Right lobe of liver (tissue), 4 donors: ENCODE measurements around the gene EZR.

Experiments
- POLR2A ChIP-seq: fragments of 450-650 bp; IDR thresholded peaks from one replicate; pipeline ENCODE4 v1.6.1; 2017; ENCODE audit warnings: antibody characterized with exemption, mild to moderate bottlenecking
- TF ChIP-seq, protein P1 (sequence below), 4 donors: fragments of 200-600 bp in 3 of 4; fragments of 450-650 bp in 1 of 4; IDR thresholded peaks; one replicate each; pipeline versions ENCODE4 v1.5.1 to v1.8.0; 2016 to 2022; ENCODE audit warnings: antibody characterized with exemption in 4 of 4, mild to moderate bottlenecking in 2 of 4
- donor health status: DM: no; HTN: no; CAD: no.
- donor health status: DM: no; HTN: no; CAD: no.
- donor health status: DM: no; HTN: yes; CAD: no.

DNA sequence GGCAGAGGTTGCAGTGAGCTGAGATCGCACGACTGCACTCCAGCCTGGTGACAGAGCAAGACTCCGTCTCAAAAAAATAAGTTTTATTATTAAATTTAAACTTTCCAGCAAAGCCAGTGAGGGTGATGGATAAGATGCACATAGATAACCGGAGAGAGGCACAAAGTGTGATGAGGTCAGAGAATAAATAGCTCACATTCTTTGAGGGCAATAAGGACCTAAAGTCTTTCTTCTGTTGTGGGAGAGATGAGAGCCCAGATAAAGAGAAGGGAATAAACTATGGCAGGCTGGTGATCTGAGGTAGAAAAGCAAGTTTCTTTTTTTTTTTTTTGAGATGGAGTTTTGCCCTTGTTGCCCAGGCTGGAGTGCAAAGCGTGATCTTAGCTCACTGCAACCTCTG, 20.6 kb upstream of the EZR start:
- TF ChIP-seq, protein P1, sequence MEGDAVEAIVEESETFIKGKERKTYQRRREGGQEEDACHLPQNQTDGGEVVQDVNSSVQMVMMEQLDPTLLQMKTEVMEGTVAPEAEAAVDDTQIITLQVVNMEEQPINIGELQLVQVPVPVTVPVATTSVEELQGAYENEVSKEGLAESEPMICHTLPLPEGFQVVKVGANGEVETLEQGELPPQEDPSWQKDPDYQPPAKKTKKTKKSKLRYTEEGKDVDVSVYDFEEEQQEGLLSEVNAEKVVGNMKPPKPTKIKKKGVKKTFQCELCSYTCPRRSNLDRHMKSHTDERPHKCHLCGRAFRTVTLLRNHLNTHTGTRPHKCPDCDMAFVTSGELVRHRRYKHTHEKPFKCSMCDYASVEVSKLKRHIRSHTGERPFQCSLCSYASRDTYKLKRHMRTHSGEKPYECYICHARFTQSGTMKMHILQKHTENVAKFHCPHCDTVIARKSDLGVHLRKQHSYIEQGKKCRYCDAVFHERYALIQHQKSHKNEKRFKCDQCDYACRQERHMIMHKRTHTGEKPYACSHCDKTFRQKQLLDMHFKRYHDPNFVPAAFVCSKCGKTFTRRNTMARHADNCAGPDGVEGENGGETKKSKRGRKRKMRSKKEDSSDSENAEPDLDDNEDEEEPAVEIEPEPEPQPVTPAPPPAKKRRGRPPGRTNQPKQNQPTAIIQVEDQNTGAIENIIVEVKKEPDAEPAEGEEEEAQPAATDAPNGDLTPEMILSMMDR (IDR thresholded peaks at IDR 0.05): no peak
- TF ChIP-seq POLR2A: no peak
